Psoas muscle (tissue), 8 donors: Measurements from ENCODE around the gene PWWP2B. TPM values are rescaled to one million over a fixed set of nuclear protein-coding genes. Genes with fewer than 3 reads are reported as not detected.
"Not testable (repeated sequence)": the region's sequence is repeated elsewhere in the genome, so short reads cannot be mapped to it uniquely, and the experiment has no call there.

Experiments used
- ATAC-seq, 4 donors: fragments of 200-7000 bp; cut with Tn5 transposase; one replicate each; pipeline ENCODE4 v1.9.1; 2020; ENCODE audit warnings: moderate library complexity in 3 of 4, mild to moderate bottlenecking in 2 of 4
- DNase-seq, 2 donors: peaks; one replicate each; pipeline ENCODE4 v3.0.0-alpha.2; 2020
- H3K27ac ChIP-seq: fragments of 200-600 bp; one replicate; pipeline ENCODE4 v1.8.0; 2022
- H3K27me3 ChIP-seq, 3 donors: fragments of 200-600 bp in 1 of 3; one replicate each; pipeline versions ENCODE4 v1.6.1 to v1.8.0; 2013 to 2022; ENCODE audit warnings: low read length in 2 of 3, mild to moderate bottlenecking in 2 of 3, moderate library complexity in 1 of 3; ENCODE audit not compliant: insufficient read depth in 3 of 3
- H3K36me3 ChIP-seq, 2 donors: fragments of 200-600 bp in 1 of 2; one replicate each; pipeline versions ENCODE4 v1.6.1 to v1.8.0; 2013 to 2022; ENCODE audit warnings: low read depth in 1 of 2, mild to moderate bottlenecking in 1 of 2, moderate library complexity in 1 of 2; ENCODE audit not compliant: insufficient read depth in 1 of 2
- H3K4me1 ChIP-seq: fragments of 200-600 bp; one replicate; pipeline ENCODE4 v1.8.0; 2022
- H3K4me3 ChIP-seq: fragments of 200-600 bp; one replicate; pipeline ENCODE4 v1.8.0; 2022; ENCODE audit warnings: mild to moderate bottlenecking
- H3K9me3 ChIP-seq: fragments of 200-600 bp; one replicate; pipeline ENCODE4 v1.8.0; 2022
- CTCF ChIP-seq: fragments of 200-600 bp; IDR thresholded peaks from one replicate; pipeline ENCODE4 v1.8.0; 2022; ENCODE audit warnings: antibody characterized with exemption
- WGBS, 3 donors: extraction: QIAGEN DNeasy Blood & Tissue Kit; methylation state at CpG; one replicate each; pipeline versions ENCODE4 v1.1.6 to v1.1.7; 2013; 5-methylcytosine and 5-hydroxymethylcytosine counted together
- intact Hi-C, 2 donors: fragments of 100-400 bp; cut with DNase I; formaldehyde crosslinking; loops; one replicate each; pipeline versions ENCODE4 v1.11.0 to v1.14.2; 2022
- polyA plus RNA-seq, 3 donors: library from polyadenylated mRNA; stranded (reverse); fragments of 200-250 nt; gene quantifications; one replicate each; pipeline ENCODE4 v1.2.3, GENCODE V29; 2013
- total RNA-seq, 4 donors: library from RNA; stranded (reverse); fragmentation: NEBNext Ultra II Directional in 2 of 4; extraction: Animal tissue kit (Norgen Biotek cat#: 25700) in 2 of 4; gene quantifications; one replicate each; pipeline versions ENCODE4 v1.2.1 to v1.2.4, GENCODE V29; 2021 to 2023
- donor health status: healthy with polysubstance abuse.
- donor health status: DM: no; HTN: no; CAD: no; lungs with moderate emphysema.
- donor health status: Bipolar disorder and iron deficiency.
- donor health status: healthy.
- donor health status: DM: yes; HTN: yes; CAD: no.
- donor health status: DM: no; HTN: no; CAD: no.
- donor health status: DM: no; HTN: no; CAD: no.
- donor health status: DM: yes; HTN: yes; CAD: no.

PWWP2B gene
- total and polyA plus RNA-seq, 7 donors, result 14.5 to 35.2 (median 22.2) TPM

GRCh38 chr10:132375116-132375794, 21.7 kb upstream of the PWWP2B start:
- no peak overlapping the region for H3K27ac ChIP-seq
- ATAC-seq (no peak), DNase-seq (peak in 1 of 2 donors; percentile 3)
- TF ChIP-seq CTCF, result no peak
- H3K27me3 ChIP-seq, result no peaks in the 10 kb centered on the region
- H3K36me3 ChIP-seq, result no peaks in the 10 kb centered on the region
- no peaks in the 10 kb centered on the region for H3K9me3 ChIP-seq
- H3K4me3 ChIP-seq, result no peak overlapping the region
- no peaks in the 10 kb centered on the region for H3K4me1 ChIP-seq
- intact Hi-C loops, result no loop called here
- WGBS, 3 donors, result 86 to 88% (median 86%) methylated on average over 26 of the region's 26 CpGs

DNA sequence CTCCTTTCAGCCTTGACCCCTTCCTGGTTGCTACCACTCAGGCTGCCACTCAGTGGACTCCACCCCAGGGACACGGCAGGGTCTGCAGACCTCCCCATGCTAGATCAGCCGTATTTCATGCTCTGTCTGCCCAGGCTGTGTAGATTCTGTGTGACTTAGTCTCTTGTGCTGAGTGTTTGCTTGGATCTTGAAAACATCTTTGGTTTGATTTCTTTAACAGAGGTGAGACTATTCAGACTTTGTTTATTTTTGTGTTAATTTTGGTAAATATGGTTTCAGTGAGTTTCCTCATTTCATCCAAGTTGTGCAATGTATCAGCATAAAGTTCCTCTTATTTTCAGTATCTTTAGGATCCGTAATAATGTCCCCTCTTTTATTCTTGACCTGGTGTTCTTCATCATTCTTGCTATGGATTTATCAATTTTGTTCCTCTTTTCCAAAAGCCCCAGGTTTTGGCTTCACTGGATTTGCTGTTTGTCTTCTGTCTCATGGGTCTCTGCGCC, 21.2 kb upstream of the PWWP2B start:
- WGBS, 3 donors, result 75 to 77% (median 76%) methylated on average over 4 of the region's 4 CpGs
- no peaks in the 10 kb centered on the region for H3K9me3 ChIP-seq
- intact Hi-C loops, result no loop called here
- H3K27ac ChIP-seq, result no peak overlapping the region
- no peaks in the 10 kb centered on the region for H3K4me1 ChIP-seq
- no peaks in the 10 kb centered on the region for H3K36me3 ChIP-seq
- ATAC-seq (no peak), DNase-seq (no peak)
- H3K27me3 ChIP-seq, result no peaks in the 10 kb centered on the region
- TF ChIP-seq CTCF, result no peak
- H3K4me3 ChIP-seq, result no peak overlapping the region

GRCh38 chr10:132376394-132376851, 20.6 kb upstream of the PWWP2B start:
- no peak for DNase-seq
- Histone ChIP-seq H3K4me3 (no peak overlapping the region), H3K4me1 (no peaks in the 10 kb centered on the region), H3K9me3 (no peaks in the 10 kb centered on the region), H3K27me3 (no peaks in the 10 kb centered on the region), H3K36me3 (no peaks in the 10 kb centered on the region), H3K27ac (no peak overlapping the region)
- 79 to 90% (median 84%) methylated on average over 15 of the region's 15 CpGs for WGBS, 3 donors
- TF ChIP-seq CTCF, result no peak
- intact Hi-C loops, result no loop called here
- ATAC-seq, result no peak

- no peak for TF ChIP-seq CTCF
- ATAC-seq, result no peak
- Histone ChIP-seq H3K27ac (no peak overlapping the region), H3K4me1 (no peaks in the 10 kb centered on the region), H3K4me3 (no peak overlapping the region), H3K27me3 (no peaks in the 10 kb centered on the region), H3K36me3 (no peaks in the 10 kb centered on the region), H3K9me3 (no peaks in the 10 kb centered on the region)
- intact Hi-C loops, result no loop called here
- DNase-seq, result no peak
- 92 to 97% (median 95%) methylated on average over 7 of the region's 7 CpGs for WGBS, 3 donors
Observed at GRCh38 chr10:132377326-132377725, 19.7 kb upstream of the PWWP2B start.

DNA sequence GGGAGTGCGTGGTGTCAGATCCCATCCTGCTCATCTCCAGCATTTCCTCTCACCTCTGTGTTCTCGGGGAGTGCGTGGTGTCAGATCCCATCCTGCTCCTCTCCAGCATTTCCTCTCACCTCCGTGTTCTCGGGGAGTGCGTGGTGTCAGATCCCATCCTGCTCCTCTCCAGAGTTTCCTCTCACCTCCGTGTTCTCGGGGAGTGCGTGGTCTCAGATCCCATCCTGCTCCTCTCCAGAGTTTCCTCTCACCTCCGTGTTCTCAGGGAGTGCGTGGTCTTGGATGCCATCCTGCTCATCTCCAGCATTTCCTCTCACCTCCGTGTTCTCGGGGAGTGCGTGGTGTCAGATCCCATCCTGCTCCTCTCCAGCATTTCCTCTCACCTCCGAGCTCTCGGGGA, 18.0 kb upstream of the PWWP2B start:
- 82 to 85% (median 82%) methylated on average over 16 of the region's 16 CpGs for WGBS, 3 donors
- H3K4me3 ChIP-seq, H3K36me3 ChIP-seq, H3K4me1 ChIP-seq, intact Hi-C loops, H3K27me3 ChIP-seq, ATAC-seq, H3K9me3 ChIP-seq, H3K27ac ChIP-seq, DNase-seq: not testable (repeated sequence)

GRCh38 chr10:132380986-132381385, 16.0 kb upstream of the PWWP2B start:
- H3K27ac ChIP-seq, H3K36me3 ChIP-seq, H3K9me3 ChIP-seq, ATAC-seq, DNase-seq, H3K4me3 ChIP-seq, H3K27me3 ChIP-seq, H3K4me1 ChIP-seq: not testable (repeated sequence)
- intact Hi-C loops, result loop anchor here in 1 of 2 donors (5.0 kb wide), 1 partner anchor 196 kb away; no protein-coding TSS in a partner anchor
- 92 to 96% (median 96%) methylated on average over 4 of the region's 4 CpGs for WGBS, 3 donors
